K562 (cell line): ENCODE measurements around the gene LMF2. TPM values are rescaled to one million over a fixed set of nuclear protein-coding genes. Genes with fewer than 3 reads are reported as not detected.

Experiments used
- GATA2 ChIP-seq: sonication (generic); formaldehyde crosslinking; IDR thresholded peaks from 2 replicates; pipeline ENCODE4 v1.4.0; 2020; ENCODE audit warnings: mild to moderate bottlenecking, missing genetic modification reagents
- GATAD2A ChIP-seq: fragments of 450-650 bp; IDR thresholded peaks from 2 replicates; pipeline ENCODE4 v1.6.1; 2017
- LCOR ChIP-seq: sonication (generic); formaldehyde crosslinking; IDR thresholded peaks from 2 replicates; pipeline ENCODE4 v1.8.0; 2022; ENCODE audit warnings: mild to moderate bottlenecking, missing genetic modification reagents
- MEF2A ChIP-seq: IDR thresholded peaks from 2 replicates; pipeline ENCODE4 v1.6.1; 2011; ENCODE audit warnings: low read depth, mild to moderate bottlenecking, low read length, moderate library complexity; ENCODE audit not compliant: control insufficient read depth
- MEF2D ChIP-seq: conservative IDR thresholded peaks from 2 replicates; pipeline ENCODE4 v1.6.1; 2016; ENCODE audit warnings: low read depth, missing genetic modification characterization, missing compliant biosample characterization
- RBM25 ChIP-seq: fragments of 200-400 bp; formaldehyde crosslinking; IDR thresholded peaks from 2 replicates; pipeline ENCODE4 v1.6.1; 2018; ENCODE audit warnings: low read length, low read depth, moderate library complexity; ENCODE audit not compliant: severe bottlenecking
- ZNF408 ChIP-seq: fragments of 250-450 bp; sonication (Bioruptor Pico); IDR thresholded peaks from 2 replicates; pipeline ENCODE4 v1.4.0; 2020; ENCODE audit warnings: low read depth, mild to moderate bottlenecking, moderate library complexity
- ZNF778 ChIP-seq: fragments of 450-650 bp; formaldehyde crosslinking; IDR thresholded peaks from 2 replicates; pipeline ENCODE4 v1.4.0; 2020; ENCODE audit warnings: mild to moderate bottlenecking, moderate library complexity
- polyA plus RNA-seq, 8 experiments: library from polyadenylated mRNA; depleted of rRNA in 4 of 8; stranded (reverse) in 5 of 8; unstranded in 3 of 8; fragments of >200 nt; fragmentation: Nextera tagmentation in 2 of 8; fragmentation: Illumina TruSeq in 1 of 8; extraction: Ambion mirVana in 2 of 8; extraction: Trizol in 1 of 8; gene quantifications; 2 replicates each; pipeline versions ENCODE4 v1.2.1 to v1.2.3, GENCODE V29; 2011 to 2014; ENCODE audit warnings: inconsistent platforms in 1 of 8, missing spikeins in 1 of 8
- total RNA-seq, 7 experiments: library from RNA; depleted of rRNA in 6 of 7; stranded (reverse); fragments of >200 nt in 6 of 7; fragmentation: Illumina TruSeq in 2 of 7; extraction: Trizol in 2 of 7; gene quantifications; 2 replicates each; pipeline versions ENCODE4 v1.2.1 to v1.2.3, GENCODE V29; 2011 to 2021; ENCODE audit warnings: low replicate concordance in 1 of 7
- TF ChIP-seq, protein P1 (sequence below), 2 experiments: fragments of 450-650 bp in 1 of 2; sonication (generic) in 1 of 2; formaldehyde crosslinking in 1 of 2; IDR thresholded peaks; 2 replicates each; pipeline versions ENCODE4 v1.7.1 to v1.9.0; 2016 to 2022; ENCODE audit warnings: inconsistent platforms in 1 of 2, mild to moderate bottlenecking in 1 of 2, missing genetic modification reagents in 1 of 2
- TF ChIP-seq, protein P2 (sequence below): fragments of 200-800 bp; sonication (Bioruptor generic); IDR thresholded peaks from 2 replicates; pipeline ENCODE4 v1.6.1; 2016; ENCODE audit warnings: missing genetic modification characterization, missing compliant biosample characterization
- TF ChIP-seq, protein P3 (sequence below): fragments of 250-450 bp; sonication (Bioruptor Pico); IDR thresholded peaks from 2 replicates; pipeline ENCODE4 v1.8.0; 2022; ENCODE audit warnings: moderate library complexity, mild to moderate bottlenecking, inconsistent platforms

The LMF2 gene
- total and polyA plus RNA-seq, 9 of the 15 experiments (the other 6 are each of a cell fraction or from before 2014, with no cell fraction given) = 0.08 to 37.1 (median 7.6) TPM

DNA sequence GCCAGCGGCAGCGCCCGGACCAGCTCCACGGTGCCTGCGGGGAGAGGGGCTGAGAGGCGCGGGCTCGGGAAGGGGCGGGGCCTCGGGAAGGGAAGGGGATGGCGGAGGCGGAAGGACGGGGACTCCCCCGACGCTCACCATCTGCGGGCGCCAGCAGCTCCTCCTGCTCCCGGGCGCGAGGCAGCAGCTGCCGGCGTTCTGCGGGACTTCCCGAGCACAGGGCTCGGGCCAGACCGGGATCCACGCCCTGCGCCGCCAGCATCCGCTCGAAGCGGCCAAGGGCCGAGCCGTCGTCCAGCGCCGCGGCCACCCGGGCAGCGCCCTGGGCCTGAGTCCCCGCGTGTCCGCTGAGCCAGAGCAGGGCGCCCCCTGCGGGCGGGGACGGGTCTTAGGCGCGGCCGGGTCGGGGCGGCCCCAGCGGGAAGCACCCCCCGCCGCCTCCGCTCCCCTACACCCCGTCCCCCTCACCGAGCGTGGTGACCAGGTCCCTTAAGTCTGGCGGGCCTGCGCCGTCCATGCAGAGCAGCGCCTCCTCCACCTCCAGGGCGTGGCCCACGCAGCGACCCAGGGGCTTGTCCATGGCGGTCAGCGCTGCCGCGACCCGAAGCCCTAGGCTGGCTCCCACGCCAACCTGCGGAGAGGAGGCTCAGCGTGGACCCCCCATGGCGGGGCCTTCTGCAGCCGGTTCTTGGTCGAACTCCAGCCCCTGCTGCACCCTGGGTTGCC lies 18.8 kb upstream of the LMF2 start (continued):
- TF ChIP-seq, protein P1, sequence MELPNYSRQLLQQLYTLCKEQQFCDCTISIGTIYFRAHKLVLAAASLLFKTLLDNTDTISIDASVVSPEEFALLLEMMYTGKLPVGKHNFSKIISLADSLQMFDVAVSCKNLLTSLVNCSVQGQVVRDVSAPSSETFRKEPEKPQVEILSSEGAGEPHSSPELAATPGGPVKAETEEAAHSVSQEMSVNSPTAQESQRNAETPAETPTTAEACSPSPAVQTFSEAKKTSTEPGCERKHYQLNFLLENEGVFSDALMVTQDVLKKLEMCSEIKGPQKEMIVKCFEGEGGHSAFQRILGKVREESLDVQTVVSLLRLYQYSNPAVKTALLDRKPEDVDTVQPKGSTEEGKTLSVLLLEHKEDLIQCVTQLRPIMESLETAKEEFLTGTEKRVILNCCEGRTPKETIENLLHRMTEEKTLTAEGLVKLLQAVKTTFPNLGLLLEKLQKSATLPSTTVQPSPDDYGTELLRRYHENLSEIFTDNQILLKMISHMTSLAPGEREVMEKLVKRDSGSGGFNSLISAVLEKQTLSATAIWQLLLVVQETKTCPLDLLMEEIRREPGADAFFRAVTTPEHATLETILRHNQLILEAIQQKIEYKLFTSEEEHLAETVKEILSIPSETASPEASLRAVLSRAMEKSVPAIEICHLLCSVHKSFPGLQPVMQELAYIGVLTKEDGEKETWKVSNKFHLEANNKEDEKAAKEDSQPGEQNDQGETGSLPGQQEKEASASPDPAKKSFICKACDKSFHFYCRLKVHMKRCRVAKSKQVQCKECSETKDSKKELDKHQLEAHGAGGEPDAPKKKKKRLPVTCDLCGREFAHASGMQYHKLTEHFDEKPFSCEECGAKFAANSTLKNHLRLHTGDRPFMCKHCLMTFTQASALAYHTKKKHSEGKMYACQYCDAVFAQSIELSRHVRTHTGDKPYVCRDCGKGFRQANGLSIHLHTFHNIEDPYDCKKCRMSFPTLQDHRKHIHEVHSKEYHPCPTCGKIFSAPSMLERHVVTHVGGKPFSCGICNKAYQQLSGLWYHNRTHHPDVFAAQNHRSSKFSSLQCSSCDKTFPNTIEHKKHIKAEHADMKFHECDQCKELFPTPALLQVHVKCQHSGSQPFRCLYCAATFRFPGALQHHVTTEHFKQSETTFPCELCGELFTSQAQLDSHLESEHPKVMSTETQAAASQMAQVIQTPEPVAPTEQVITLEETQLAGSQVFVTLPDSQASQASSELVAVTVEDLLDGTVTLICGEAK (IDR thresholded peaks at IDR 0.05) = no peak
- TF ChIP-seq, protein P1 (CRISPR knock-in tag; IDR thresholded peaks at IDR 0.05) = no peak
- no peak for TF ChIP-seq MEF2A
- no peak for TF ChIP-seq ZNF778 (CRISPR knock-in tag)
- no peak for TF ChIP-seq LCOR
- TF ChIP-seq RBM25 = peak; percentile 9
- TF ChIP-seq, protein P2, sequence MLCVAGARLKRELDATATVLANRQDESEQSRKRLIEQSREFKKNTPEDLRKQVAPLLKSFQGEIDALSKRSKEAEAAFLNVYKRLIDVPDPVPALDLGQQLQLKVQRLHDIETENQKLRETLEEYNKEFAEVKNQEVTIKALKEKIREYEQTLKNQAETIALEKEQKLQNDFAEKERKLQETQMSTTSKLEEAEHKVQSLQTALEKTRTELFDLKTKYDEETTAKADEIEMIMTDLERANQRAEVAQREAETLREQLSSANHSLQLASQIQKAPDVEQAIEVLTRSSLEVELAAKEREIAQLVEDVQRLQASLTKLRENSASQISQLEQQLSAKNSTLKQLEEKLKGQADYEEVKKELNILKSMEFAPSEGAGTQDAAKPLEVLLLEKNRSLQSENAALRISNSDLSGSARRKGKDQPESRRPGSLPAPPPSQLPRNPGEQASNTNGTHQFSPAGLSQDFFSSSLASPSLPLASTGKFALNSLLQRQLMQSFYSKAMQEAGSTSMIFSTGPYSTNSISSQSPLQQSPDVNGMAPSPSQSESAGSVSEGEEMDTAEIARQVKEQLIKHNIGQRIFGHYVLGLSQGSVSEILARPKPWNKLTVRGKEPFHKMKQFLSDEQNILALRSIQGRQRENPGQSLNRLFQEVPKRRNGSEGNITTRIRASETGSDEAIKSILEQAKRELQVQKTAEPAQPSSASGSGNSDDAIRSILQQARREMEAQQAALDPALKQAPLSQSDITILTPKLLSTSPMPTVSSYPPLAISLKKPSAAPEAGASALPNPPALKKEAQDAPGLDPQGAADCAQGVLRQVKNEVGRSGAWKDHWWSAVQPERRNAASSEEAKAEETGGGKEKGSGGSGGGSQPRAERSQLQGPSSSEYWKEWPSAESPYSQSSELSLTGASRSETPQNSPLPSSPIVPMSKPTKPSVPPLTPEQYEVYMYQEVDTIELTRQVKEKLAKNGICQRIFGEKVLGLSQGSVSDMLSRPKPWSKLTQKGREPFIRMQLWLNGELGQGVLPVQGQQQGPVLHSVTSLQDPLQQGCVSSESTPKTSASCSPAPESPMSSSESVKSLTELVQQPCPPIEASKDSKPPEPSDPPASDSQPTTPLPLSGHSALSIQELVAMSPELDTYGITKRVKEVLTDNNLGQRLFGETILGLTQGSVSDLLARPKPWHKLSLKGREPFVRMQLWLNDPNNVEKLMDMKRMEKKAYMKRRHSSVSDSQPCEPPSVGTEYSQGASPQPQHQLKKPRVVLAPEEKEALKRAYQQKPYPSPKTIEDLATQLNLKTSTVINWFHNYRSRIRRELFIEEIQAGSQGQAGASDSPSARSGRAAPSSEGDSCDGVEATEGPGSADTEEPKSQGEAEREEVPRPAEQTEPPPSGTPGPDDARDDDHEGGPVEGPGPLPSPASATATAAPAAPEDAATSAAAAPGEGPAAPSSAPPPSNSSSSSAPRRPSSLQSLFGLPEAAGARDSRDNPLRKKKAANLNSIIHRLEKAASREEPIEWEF = no peak
- TF ChIP-seq, protein P3, sequence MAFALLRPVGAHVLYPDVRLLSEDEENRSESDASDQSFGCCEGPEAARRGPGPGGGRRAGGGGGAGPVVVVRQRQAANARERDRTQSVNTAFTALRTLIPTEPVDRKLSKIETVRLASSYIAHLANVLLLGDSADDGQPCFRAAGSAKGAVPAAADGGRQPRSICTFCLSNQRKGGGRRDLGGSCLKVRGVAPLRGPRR (CRISPR knock-in tag) = no peak
- TF ChIP-seq GATAD2A = no peak
- TF ChIP-seq GATA2 (CRISPR knock-in tag) = no peak
- TF ChIP-seq MEF2D (tag) = no peak
- TF ChIP-seq ZNF408 (CRISPR knock-in tag) = no peak
